Measurements from ENCODE around the gene DMRTC2.

GRCh38 chr19:41866284-41866683, 21.4 kb downstream of the DMRTC2 start:
- no peak for TF ChIP-seq CTCF (conservative IDR thresholded peaks at IDR 0.05)
- TF ChIP-seq ZFX (IDR thresholded peaks at IDR 0.05) = no peak

All from C4-2B (cell line).